ENCODE data around the gene HP.
"Not testable (repeated sequence)": the region's sequence is repeated elsewhere in the genome, so short reads cannot be mapped to it uniquely, and the experiment has no call there.

Gene HP

DNA sequence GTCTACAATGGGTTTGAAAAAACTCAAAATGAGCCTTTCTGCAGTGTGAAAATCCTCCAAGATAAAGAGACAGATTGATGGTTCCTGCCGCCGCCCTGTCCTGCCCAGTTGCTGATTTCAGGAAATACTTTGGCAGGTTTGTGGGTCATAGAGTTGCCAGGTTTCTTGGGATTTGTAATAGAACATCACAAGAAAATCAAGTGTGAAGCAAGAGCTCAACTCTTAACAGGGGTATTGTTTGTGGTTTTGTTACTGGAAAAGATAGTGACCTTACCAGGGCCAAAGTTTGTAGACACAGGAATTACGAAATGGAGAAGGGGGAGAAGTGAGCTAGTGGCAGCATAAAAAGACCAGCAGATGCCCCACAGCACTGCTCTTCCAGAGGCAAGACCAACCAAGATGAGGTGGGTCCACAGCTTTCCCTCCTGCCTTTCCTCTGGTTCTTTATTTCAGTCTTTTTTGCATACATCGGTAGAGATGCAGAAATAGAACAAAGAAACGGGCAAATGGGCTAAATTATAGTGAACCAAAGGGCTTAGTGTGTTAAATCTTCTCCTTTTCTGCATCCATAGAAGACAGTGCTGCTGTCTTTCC lies at the start of gene HP:
HP (plus strand) TSS at position 252 of the 594 bp plus-strand sequence; CDS start at position 400, 148 bp downstream.
- not testable (repeated sequence) for DNase-seq (ENCODE audit: insufficient read length, low spot score); FAIRE-seq

DNA sequence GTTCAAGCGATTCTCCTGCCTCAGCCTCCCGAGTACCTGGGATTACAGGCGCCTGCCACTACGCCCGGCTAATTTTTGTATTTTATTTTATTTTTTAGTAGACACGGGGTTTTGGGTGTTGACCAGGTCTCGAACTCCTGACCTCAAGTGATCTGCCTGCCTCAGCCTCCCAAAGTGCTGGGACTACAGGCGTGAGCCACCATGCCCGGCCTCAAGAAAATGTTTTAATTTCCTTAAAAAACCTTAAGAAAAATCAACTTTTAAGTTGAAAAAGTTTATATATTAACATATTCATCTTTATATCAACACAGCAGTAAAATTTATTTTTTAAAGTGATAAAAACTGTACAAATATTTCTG lies 46.3 kb upstream of the HP start:
- not testable (repeated sequence) for FAIRE-seq; DNase-seq (ENCODE audit: insufficient read length, low spot score)

DNA sequence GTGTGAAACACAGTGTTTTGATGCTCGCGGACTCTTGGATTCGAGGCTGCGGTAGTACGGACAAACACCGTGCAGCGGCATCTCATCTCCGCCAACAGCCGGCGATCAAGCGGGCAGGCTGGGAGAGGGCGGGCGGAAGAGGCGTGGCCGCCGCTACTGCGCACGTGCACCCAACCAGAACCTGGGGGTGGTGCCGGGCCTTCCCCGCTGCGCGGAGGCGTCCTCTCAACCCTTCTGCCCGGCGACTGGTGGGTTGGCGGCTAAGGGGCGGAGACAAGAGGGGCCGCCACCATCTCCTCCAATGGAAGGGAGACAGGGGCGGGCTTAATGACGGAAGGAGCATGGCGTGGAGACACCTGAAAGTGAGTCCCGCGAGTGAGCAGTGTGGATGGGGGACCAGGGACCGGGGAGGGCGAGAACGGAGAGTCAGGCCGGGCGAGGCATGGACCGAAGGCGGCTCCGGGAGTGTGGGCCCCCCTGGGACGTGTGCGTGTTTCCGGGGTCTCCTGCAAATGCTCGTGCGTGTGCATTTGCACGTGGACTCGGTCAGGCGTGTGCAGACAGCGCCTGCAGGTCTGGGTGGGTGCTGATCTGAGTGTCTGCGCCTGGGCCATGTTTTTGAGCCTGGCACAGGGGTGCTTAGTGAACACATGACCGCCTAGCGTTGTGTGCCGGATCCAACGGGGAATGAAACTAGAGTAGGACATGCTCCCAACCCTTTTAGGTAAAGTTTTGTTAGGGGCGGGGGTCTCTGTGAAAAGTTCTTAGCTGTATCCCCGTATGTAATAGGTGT lies 45.7 kb upstream of the HP start, which contains the start of gene DHODH:
DHODH (plus strand) TSS at position 321 of the 793 bp plus-strand sequence; CDS start at position 342, 21 bp downstream.
- FAIRE-seq (peak; percentile 96), DNase-seq (ENCODE audit: insufficient read length, low spot score) (peak; percentile 100)

DNA sequence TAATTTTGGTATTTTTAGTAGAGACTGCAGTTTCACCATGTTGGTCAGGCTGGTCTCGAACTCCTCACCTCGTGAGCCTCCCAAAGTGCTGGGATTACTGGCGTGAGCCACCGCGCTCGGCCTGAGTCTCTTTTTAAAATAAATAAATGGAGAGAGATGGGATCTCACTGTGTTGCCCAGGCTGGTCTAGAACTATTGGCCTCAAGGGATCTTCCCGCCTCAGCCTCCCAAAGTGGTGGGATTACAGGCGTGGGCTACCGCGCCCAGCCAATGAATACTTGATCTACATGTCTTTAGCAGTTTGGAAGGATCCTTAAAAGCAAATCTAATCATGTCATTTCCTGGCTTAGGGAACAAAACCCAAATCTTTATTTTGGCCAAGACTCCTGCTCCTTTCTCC lies 44.5 kb upstream of the HP start:
- DNase-seq (ENCODE audit: insufficient read length, low spot score) (no peak), FAIRE-seq (no peak)

DNA sequence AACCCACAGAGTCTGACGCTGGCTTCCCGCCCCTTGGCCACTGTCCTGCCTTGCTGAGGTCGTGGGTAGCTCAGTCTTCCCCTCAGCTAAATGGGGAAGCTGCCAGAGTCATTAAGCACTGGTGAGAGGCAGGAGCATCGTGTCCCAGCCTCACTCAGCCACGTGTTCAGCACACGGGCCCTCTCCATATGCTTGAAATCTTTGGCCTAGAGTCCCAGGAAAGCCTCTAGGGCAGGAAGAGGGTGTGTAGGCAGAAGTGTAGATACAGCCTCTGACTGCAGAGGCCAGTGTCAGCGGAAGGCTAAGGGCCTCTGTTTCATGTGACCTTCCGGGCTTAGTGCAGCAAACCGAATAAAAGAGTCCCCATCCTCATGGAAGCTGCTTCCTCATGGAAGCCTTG lies 41.7 kb upstream of the HP start:
- DNase-seq (ENCODE audit: insufficient read length, low spot score) (no peak), FAIRE-seq (no peak)

GRCh38 chr16:72013389-72013788 lies 40.9 kb upstream of the HP start:
- FAIRE-seq (no peak), DNase-seq (ENCODE audit: insufficient read length, low spot score) (no peak)

GRCh38 chr16:72013888-72014581 lies 40.3 kb upstream of the HP start:
- no peak for DNase-seq (ENCODE audit: insufficient read length, low spot score)
- FAIRE-seq, result no peak

DNA sequence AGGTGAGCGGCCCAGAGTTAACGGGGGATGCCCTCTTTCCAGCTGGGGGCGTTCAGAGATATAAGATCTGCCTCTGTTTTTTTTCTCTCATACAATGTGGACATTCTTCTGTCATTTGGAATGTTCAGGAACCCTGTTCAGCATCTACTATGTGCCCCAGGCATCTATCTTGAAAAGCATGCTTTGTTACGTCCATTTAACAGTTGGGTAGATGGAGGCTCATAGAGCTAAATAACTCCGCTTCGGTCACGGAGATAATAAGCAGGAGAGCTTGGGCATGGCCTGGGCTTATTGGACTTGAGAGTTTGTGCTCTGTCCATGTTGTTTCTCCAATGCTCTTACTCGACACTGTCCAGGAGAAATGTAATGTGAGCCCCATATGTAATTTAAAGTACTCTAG lies 39.6 kb upstream of the HP start:
- no peak for DNase-seq (ENCODE audit: insufficient read length, low spot score)
- no peak for FAIRE-seq

DNA sequence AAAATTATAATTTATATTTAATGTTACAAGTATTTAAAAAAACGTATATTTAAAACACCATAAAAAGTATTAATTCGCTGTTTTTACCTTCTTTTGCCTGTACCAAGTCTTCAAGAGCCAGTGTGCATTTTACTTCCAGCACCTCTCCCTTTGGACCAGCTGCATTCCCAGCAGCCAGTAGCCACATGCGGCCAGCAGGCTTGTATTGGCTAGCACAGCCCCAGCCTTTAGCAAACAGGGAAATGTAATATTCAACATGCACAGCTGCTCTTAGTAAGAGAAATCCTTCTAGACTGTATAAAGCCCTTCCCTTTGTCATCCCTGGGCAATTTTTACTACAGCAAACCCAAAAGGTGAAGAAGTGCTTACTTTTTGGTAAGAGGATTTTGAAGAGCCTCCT lies 39.2 kb upstream of the HP start:
- DNase-seq (ENCODE audit: insufficient read length, low spot score) (no peak), FAIRE-seq (no peak)

DNA sequence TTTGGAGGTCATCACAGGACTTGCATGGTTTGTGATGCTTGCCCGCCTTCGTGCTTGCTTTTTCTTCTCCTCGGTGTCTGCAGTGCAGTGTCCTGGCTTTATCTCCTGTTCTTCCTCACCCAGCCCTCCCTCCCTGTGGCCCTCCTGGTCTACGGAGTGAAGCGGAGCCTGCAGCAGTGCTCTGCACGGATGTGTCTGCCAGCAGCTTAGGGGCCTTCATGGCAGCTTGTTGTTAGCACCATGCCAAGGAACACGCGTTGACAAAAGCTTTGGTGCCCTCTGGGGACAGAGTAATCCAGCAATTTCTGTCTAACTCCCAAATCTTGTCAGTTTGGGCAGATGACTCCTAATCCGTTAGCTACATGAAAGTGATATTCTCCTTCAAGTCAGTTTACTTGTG lies 35.8 kb upstream of the HP start:
- DNase-seq (ENCODE audit: insufficient read length, low spot score) (no peak), FAIRE-seq (peak; percentile 55)

GRCh38 chr16:72021043-72021442 lies 33.3 kb upstream of the HP start:
- no peak for DNase-seq (ENCODE audit: insufficient read length, low spot score)
- FAIRE-seq, result no peak

GRCh38 chr16:72022127-72022526 lies 32.2 kb upstream of the HP start:
- FAIRE-seq (peak; percentile 36), DNase-seq (ENCODE audit: insufficient read length, low spot score) (no peak)

GRCh38 chr16:72023962-72024361 lies 30.3 kb upstream of the HP start:
- DNase-seq (ENCODE audit: insufficient read length, low spot score) (no peak), FAIRE-seq (no peak)

DNA sequence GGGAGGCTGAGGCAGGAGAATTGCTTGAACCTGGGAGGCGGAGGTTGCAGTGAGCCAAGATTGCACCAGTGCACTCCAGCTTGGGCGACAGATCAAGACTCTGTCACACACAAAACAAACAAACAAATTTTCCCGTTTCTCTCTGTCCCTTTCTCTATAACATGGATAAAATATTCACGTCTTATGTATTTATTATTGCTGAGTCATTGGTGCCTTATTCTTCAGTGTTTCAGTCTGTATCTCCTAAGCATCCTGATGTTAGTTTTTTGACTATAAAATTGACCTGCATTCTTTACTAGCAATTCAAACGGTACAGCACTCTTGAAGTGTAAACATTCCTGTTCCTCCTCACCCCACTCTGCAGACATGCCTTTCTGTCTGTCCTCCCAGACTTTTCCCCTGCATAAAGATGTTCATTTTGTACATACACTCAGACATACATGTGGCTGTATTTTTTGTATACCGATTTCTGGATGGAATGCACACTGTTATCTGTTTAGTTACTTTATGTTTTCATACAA lies 29.4 kb upstream of the HP start:
- DNase-seq (ENCODE audit: insufficient read length, low spot score) (no peak), FAIRE-seq (no peak)

- FAIRE-seq, result no peak
- no peak for DNase-seq (ENCODE audit: insufficient read length, low spot score)
Observed at GRCh38 chr16:72025404-72026114, 28.7 kb upstream of the HP start.

DNA sequence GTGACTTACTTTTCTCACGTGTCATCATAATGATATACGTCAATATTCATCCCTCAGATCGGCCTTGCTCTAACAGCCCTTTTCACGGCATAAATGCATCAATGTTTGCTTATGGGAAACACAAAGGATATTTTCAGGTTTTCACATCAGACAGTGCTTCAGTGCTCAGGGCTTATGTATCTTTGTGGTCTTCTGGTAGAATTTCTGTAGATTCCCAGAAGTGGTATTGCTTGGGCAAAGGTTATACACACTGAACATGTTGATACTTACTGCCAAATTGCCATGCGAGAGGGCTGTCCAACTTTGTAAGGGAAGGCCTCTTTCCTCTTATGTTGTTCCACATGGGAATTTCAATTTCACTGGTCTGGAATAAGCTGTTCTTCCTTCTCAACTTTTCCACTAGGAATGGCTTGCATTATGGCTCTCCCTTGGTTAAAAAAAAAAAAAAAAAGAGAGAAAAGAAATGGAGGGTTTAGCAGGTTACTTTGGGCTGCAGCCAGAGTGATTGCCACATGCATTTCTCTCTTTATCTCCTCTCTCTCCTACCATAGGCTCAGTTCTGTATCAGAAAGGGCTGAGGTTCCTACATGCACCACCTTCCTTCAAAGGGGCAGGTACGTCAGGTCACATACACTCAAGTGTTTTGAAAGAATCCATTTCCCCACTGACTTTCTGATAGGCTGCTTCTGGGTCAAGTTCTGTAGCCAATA lies 26.5 kb upstream of the HP start:
- no peak for FAIRE-seq
- no peak for DNase-seq (ENCODE audit: insufficient read length, low spot score)

- no peak for FAIRE-seq
- no peak for DNase-seq (ENCODE audit: insufficient read length, low spot score)
Observed at GRCh38 chr16:72029567-72030271, 24.6 kb upstream of the HP start.

- FAIRE-seq, result no peak
- no peak for DNase-seq (ENCODE audit: insufficient read length, low spot score)
Observed at GRCh38 chr16:72033437-72033836, 20.9 kb upstream of the HP start.

- FAIRE-seq, result no peak
- no peak for DNase-seq (ENCODE audit: insufficient read length, low spot score)
Observed at GRCh38 chr16:72036098-72036497, 18.2 kb upstream of the HP start.
